Measurements from ENCODE around the gene EPS8L2.

Gene EPS8L2

GRCh38 chr11:726278-727220, 20.5 kb downstream of the EPS8L2 start:
- no peak overlapping the region for H3K4me3 ChIP-seq (ENCODE audit: low read depth, low read length)
- TF ChIP-seq CTCF (IDR thresholded peaks at IDR 0.05; ENCODE audit: control insufficient read depth, extremely low read depth, insufficient read depth) = no peak
- no peak for DNase-seq (ENCODE audit: low read depth)

GRCh38 chr11:727281-727701, 21.3 kb downstream of the EPS8L2 start:
- no peak for DNase-seq (ENCODE audit: low read depth)
- no peak overlapping the region for H3K4me3 ChIP-seq (ENCODE audit: low read depth, low read length)
- TF ChIP-seq CTCF (IDR thresholded peaks at IDR 0.05; ENCODE audit: control insufficient read depth, extremely low read depth, insufficient read depth) = no peak

- no peak for DNase-seq (ENCODE audit: low read depth)
- TF ChIP-seq CTCF (IDR thresholded peaks at IDR 0.05; ENCODE audit: control insufficient read depth, extremely low read depth, insufficient read depth) = peak; percentile 96
- H3K4me3 ChIP-seq (ENCODE audit: low read depth, low read length) = no peak overlapping the region
These were observed 22.1 kb downstream of the EPS8L2 start for GRCh38 chr11:727859-728748.

GRCh38 chr11:728901-729491, 23.0 kb downstream of the EPS8L2 start:
- TF ChIP-seq CTCF (IDR thresholded peaks at IDR 0.05; ENCODE audit: control insufficient read depth, extremely low read depth, insufficient read depth) = no peak
- no peak for DNase-seq (ENCODE audit: low read depth)
- H3K4me3 ChIP-seq (ENCODE audit: low read depth, low read length) = no peak overlapping the region

GRCh38 chr11:729492-730074, 23.6 kb downstream of the EPS8L2 start:
- DNase-seq (ENCODE audit: low read depth) = no peak

More at GRCh38 chr11:729492-730074, 23.6 kb downstream of the EPS8L2 start:
- TF ChIP-seq CTCF (IDR thresholded peaks at IDR 0.05; ENCODE audit: control insufficient read depth, extremely low read depth, insufficient read depth) = no peak
- H3K4me3 ChIP-seq (ENCODE audit: low read depth, low read length) = no peak overlapping the region
